Islet of Langerhans (tissue), 1 donor: ENCODE data around the gene TIMP2.

Source experiments
- FAIRE-seq: peaks from one replicate; lab custom pipeline; 2011; peaks lifted over from hg19 to GRCh38; lab: Jason Lieb, UNC

The TIMP2 gene

GRCh38 chr17:78812855-78813254 is 112.3 kb downstream of the TIMP2 start:
- FAIRE-seq, result no peak

GRCh38 chr17:78808163-78808562 is 117.0 kb downstream of the TIMP2 start:
- no peak for FAIRE-seq

- no peak for FAIRE-seq
These were observed 118.7 kb downstream of the TIMP2 start for GRCh38 chr17:78806451-78806850.

GRCh38 chr17:78805301-78805700 is 119.9 kb downstream of the TIMP2 start:
- no peak for FAIRE-seq

- no peak for FAIRE-seq
These were observed 120.4 kb downstream of the TIMP2 start for GRCh38 chr17:78804777-78805176.

GRCh38 chr17:78803186-78803845 is 121.9 kb downstream of the TIMP2 start:
- FAIRE-seq, result no peak
